SK-N-SH treated with all-trans-retinoic acid at 6 μM for 48 hours (cell line): ENCODE results near the gene STARD9.

Source experiments
- ATAC-seq: fragments of 200-7000 bp; cut with Tn5 transposase; 3 replicates; pipeline ENCODE4 v1.9.1; 2020; ENCODE audit warnings: mild to moderate bottlenecking, moderate library complexity
- BACH2 ChIP-seq: fragments of 250-450 bp; sonication (Bioruptor Pico); IDR thresholded peaks from 2 replicates; pipeline ENCODE4 v1.9.0; 2021; ENCODE audit warnings: mild to moderate bottlenecking, borderline replicate concordance
- CSDC2 ChIP-seq: fragments of 250-450 bp; sonication (Bioruptor Pico); IDR thresholded peaks from 2 replicates; pipeline ENCODE4 v1.5.0; 2020; ENCODE audit warnings: mild to moderate bottlenecking, moderate library complexity
- GLIS3 ChIP-seq: fragments of 250-450 bp; sonication (Bioruptor Pico); IDR thresholded peaks from 2 replicates; pipeline ENCODE4 v1.5.0; 2020; ENCODE audit warnings: mild to moderate bottlenecking, moderate library complexity
- ISL1 ChIP-seq: fragments of 250-450 bp; sonication (Bioruptor Pico); IDR thresholded peaks from 2 replicates; pipeline ENCODE4 v2.1.2; 2022; ENCODE audit warnings: mild to moderate bottlenecking, moderate library complexity
- OSR1 ChIP-seq: fragments of 250-450 bp; sonication (Bioruptor Pico); IDR thresholded peaks from 2 replicates; pipeline ENCODE4 v1.8.0; 2022; ENCODE audit warnings: moderate library complexity, mild to moderate bottlenecking, inconsistent platforms
- POU6F1 ChIP-seq: fragments of 250-450 bp; sonication (Bioruptor Pico); IDR thresholded peaks from 2 replicates; pipeline ENCODE4 v1.8.0; 2021; ENCODE audit warnings: low read depth, mild to moderate bottlenecking, moderate library complexity, borderline replicate concordance
- PPARA ChIP-seq: fragments of 250-450 bp; sonication (Bioruptor Pico); IDR thresholded peaks from 2 replicates; pipeline ENCODE4 v1.5.0; 2020; ENCODE audit warnings: mild to moderate bottlenecking, borderline replicate concordance
- RARB ChIP-seq: fragments of 250-450 bp; sonication (Bioruptor Pico); IDR thresholded peaks from 2 replicates; pipeline ENCODE4 v1.8.0; 2021; ENCODE audit warnings: mild to moderate bottlenecking, moderate library complexity
- SNAI2 ChIP-seq: fragments of 250-450 bp; sonication (Bioruptor Pico); IDR thresholded peaks from 2 replicates; pipeline ENCODE4 v1.5.0; 2020; ENCODE audit warnings: mild to moderate bottlenecking, moderate library complexity
- TCF4 ChIP-seq: fragments of 250-450 bp; sonication (Bioruptor Pico); IDR thresholded peaks from 2 replicates; pipeline ENCODE4 v1.8.0; 2021; ENCODE audit warnings: mild to moderate bottlenecking, moderate library complexity, borderline replicate concordance
- ZC3H10 ChIP-seq: fragments of 250-450 bp; sonication (Bioruptor Pico); IDR thresholded peaks from 2 replicates; pipeline ENCODE4 v1.5.1; 2021; ENCODE audit warnings: mild to moderate bottlenecking, moderate library complexity
- ZFP3 ChIP-seq: fragments of 250-450 bp; sonication (Bioruptor Pico); IDR thresholded peaks from 2 replicates; pipeline ENCODE4 v1.5.0; 2020; ENCODE audit warnings: mild to moderate bottlenecking, moderate library complexity
- ZNF565 ChIP-seq: fragments of 450-650 bp; formaldehyde crosslinking; conservative IDR thresholded peaks from 2 replicates; pipeline ENCODE4 v1.5.0; 2020; ENCODE audit warnings: low read depth, mild to moderate bottlenecking, moderate library complexity
- ZNF70 ChIP-seq: fragments of 450-650 bp; formaldehyde crosslinking; IDR thresholded peaks from 2 replicates; pipeline ENCODE4 v1.5.0; 2020; ENCODE audit warnings: mild to moderate bottlenecking, moderate library complexity
- TF ChIP-seq, protein P1 (sequence below): fragments of 250-450 bp; sonication (Bioruptor Pico); IDR thresholded peaks from 2 replicates; pipeline ENCODE4 v1.8.0; 2020; ENCODE audit warnings: mild to moderate bottlenecking, moderate library complexity, borderline replicate concordance
- TF ChIP-seq, protein P2 (sequence below): fragments of 250-450 bp; sonication (Bioruptor Pico); IDR thresholded peaks from 2 replicates; pipeline ENCODE4 v1.5.1; 2020; ENCODE audit warnings: low read depth, mild to moderate bottlenecking, moderate library complexity
- TF ChIP-seq, protein P3 (sequence below): fragments of 250-450 bp; sonication (Bioruptor Pico); IDR thresholded peaks from 2 replicates; pipeline ENCODE4 v1.5.1; 2021; ENCODE audit warnings: mild to moderate bottlenecking, moderate library complexity

Gene STARD9

DNA sequence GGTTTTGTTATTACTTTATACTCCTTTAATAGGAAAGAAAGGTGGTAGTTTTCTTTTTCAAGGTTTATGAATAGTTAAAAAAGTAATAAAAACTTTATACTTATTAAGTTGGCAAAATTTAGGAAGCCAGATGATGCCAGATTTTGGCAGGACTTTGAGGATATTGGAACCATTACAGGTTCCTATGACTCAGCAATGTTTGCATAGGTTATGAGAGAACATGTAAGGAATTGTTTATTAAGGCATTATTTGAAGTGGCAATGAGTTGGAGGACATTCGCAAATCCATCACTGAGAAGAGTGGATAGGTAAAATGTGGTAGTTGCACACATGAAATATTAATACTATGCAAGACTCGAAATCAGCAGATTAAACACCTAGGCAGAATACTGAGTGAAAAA is 131.7 kb downstream of the STARD9 start:
- no peak for ATAC-seq
- TF ChIP-seq OSR1: no peak
- TF ChIP-seq PPARA (CRISPR knock-in tag): no peak
- no peak for TF ChIP-seq CSDC2 (CRISPR knock-in tag)
- no peak for TF ChIP-seq TCF4 (CRISPR knock-in tag)
- no peak for TF ChIP-seq ZC3H10
- TF ChIP-seq, protein P1, sequence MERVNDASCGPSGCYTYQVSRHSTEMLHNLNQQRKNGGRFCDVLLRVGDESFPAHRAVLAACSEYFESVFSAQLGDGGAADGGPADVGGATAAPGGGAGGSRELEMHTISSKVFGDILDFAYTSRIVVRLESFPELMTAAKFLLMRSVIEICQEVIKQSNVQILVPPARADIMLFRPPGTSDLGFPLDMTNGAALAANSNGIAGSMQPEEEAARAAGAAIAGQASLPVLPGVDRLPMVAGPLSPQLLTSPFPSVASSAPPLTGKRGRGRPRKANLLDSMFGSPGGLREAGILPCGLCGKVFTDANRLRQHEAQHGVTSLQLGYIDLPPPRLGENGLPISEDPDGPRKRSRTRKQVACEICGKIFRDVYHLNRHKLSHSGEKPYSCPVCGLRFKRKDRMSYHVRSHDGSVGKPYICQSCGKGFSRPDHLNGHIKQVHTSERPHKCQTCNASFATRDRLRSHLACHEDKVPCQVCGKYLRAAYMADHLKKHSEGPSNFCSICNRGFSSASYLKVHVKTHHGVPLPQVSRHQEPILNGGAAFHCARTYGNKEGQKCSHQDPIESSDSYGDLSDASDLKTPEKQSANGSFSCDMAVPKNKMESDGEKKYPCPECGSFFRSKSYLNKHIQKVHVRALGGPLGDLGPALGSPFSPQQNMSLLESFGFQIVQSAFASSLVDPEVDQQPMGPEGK (CRISPR knock-in tag): no peak
- TF ChIP-seq RARB (CRISPR knock-in tag): no peak
- TF ChIP-seq, all 23 proteins: peak for 0

- ATAC-seq: no peak
- TF ChIP-seq, protein P2, sequence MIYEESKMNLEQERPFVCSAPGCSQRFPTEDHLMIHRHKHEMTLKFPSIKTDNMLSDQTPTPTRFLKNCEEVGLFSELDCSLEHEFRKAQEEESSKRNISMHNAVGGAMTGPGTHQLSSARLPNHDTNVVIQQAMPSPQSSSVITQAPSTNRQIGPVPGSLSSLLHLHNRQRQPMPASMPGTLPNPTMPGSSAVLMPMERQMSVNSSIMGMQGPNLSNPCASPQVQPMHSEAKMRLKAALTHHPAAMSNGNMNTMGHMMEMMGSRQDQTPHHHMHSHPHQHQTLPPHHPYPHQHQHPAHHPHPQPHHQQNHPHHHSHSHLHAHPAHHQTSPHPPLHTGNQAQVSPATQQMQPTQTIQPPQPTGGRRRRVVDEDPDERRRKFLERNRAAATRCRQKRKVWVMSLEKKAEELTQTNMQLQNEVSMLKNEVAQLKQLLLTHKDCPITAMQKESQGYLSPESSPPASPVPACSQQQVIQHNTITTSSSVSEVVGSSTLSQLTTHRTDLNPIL (CRISPR knock-in tag): no peak
- TF ChIP-seq ZNF565 (CRISPR knock-in tag): no peak
Observed at GRCh38 chr15:42707873-42708544, 132.6 kb downstream of the STARD9 start.

DNA sequence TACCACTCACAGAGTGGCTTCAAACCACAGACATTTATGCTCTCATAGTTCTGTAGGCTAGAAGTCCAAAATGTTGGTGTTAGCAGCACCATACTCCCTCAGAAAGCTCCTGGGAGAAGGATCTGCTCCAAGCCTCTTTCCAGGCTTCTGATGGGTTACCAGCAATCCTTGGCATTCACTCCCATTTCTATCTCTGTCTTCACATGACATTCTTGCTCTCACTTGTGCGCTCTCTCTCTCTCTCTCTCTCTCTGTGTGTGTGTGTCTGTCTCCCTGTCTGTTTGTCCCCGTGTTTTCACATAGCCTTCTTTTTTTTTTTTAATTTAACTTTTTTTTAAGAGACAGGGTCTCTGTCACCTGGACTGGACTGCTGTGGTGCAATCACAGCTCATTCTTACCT is 135.3 kb downstream of the STARD9 start:
- TF ChIP-seq, protein P1 (CRISPR knock-in tag): no peak
- TF ChIP-seq ZFP3: no peak
- no peak for TF ChIP-seq SNAI2 (CRISPR knock-in tag)
- ATAC-seq: no peak

DNA sequence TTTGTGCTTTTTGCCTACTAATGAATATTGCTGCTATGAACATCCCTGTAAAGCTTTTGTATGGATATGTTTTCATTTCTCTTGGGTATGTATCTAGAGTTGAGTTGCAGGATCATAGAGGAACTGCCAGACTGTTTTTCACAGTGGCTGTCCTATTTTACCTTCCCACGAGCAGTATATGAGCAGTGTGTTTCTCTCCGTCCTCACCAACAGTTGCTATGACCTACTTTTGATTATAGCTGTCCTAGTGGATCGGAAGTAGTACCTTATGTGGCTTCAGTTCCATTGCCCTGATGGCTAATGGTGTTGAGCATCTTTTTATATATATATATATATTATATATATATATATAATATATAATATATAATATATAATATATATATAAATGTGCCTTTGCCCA is 136.3 kb downstream of the STARD9 start:
- ATAC-seq: no peak
- TF ChIP-seq GLIS3 (CRISPR knock-in tag) (no peak), TCF4 (CRISPR knock-in tag) (no peak), ISL1 (CRISPR knock-in tag) (no peak), RARB (CRISPR knock-in tag) (no peak), ZNF70 (no peak), PPARA (CRISPR knock-in tag) (no peak), CSDC2 (CRISPR knock-in tag) (no peak), POU6F1 (CRISPR knock-in tag) (no peak), OSR1 (no peak), BACH2 (CRISPR knock-in tag) (no peak)
- TF ChIP-seq, protein P1 (CRISPR knock-in tag): no peak
- TF ChIP-seq, protein P2 (CRISPR knock-in tag): no peak
- TF ChIP-seq, protein P3, sequence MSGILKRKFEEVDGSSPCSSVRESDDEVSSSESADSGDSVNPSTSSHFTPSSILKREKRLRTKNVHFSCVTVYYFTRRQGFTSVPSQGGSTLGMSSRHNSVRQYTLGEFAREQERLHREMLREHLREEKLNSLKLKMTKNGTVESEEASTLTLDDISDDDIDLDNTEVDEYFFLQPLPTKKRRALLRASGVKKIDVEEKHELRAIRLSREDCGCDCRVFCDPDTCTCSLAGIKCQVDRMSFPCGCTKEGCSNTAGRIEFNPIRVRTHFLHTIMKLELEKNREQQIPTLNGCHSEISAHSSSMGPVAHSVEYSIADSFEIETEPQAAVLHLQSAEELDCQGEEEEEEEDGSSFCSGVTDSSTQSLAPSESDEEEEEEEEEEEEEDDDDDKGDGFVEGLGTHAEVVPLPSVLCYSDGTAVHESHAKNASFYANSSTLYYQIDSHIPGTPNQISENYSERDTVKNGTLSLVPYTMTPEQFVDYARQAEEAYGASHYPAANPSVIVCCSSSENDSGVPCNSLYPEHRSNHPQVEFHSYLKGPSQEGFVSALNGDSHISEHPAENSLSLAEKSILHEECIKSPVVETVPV (CRISPR knock-in tag): no peak
